Large intestine (tissue), 3 donors: Measurements from ENCODE around the gene PPP2R5C. TPM values are rescaled to one million over a fixed set of nuclear protein-coding genes. Genes with fewer than 3 reads are reported as not detected.
A peak's percentile ranks its signal among the peaks of the same experiment; 100 is the strongest.

Source experiments
- DNase-seq, 2 donors: peaks; one replicate each; pipeline versions ENCODE4 v3.0.0 to v3.0.0-alpha.2; 2013
- H3K27ac ChIP-seq: one replicate; pipeline ENCODE4 v1.5.1; 2013; ENCODE audit warnings: low read length
- H3K27me3 ChIP-seq: 2 replicates; pipeline ENCODE4 v1.6.1; 2013; ENCODE audit warnings: low read length; ENCODE audit not compliant: control insufficient read depth, insufficient read depth
- H3K36me3 ChIP-seq: 2 replicates; pipeline ENCODE4 v1.6.1; 2013; ENCODE audit warnings: low read length; ENCODE audit not compliant: control insufficient read depth, insufficient read depth
- H3K4me1 ChIP-seq: one replicate; pipeline ENCODE4 v1.6.1; 2013; ENCODE audit warnings: low read length; ENCODE audit not compliant: control insufficient read depth, insufficient read depth
- H3K4me3 ChIP-seq: one replicate; pipeline ENCODE4 v1.5.1; 2013; ENCODE audit warnings: low read length
- H3K9me3 ChIP-seq: one replicate; pipeline ENCODE4 v1.6.1; 2013; ENCODE audit warnings: mild to moderate bottlenecking, low read depth, low read length, moderate library complexity; ENCODE audit not compliant: control insufficient read depth
- WGBS: methylation state at CpG from one replicate; pipeline ENCODE4 v1.1.5; 2013; ENCODE audit warnings: low lambda C conversion rate; ENCODE audit not compliant: insufficient coverage; 5-methylcytosine and 5-hydroxymethylcytosine counted together
- polyA plus RNA-seq: library from polyadenylated mRNA; unstranded; fragments of 120-200 nt; gene quantifications from one replicate; pipeline ENCODE4 v1.2.1, GENCODE V29; 2013

PPP2R5C gene
- polyA plus RNA-seq, 1 donor, result 93.4 TPM

DNA sequence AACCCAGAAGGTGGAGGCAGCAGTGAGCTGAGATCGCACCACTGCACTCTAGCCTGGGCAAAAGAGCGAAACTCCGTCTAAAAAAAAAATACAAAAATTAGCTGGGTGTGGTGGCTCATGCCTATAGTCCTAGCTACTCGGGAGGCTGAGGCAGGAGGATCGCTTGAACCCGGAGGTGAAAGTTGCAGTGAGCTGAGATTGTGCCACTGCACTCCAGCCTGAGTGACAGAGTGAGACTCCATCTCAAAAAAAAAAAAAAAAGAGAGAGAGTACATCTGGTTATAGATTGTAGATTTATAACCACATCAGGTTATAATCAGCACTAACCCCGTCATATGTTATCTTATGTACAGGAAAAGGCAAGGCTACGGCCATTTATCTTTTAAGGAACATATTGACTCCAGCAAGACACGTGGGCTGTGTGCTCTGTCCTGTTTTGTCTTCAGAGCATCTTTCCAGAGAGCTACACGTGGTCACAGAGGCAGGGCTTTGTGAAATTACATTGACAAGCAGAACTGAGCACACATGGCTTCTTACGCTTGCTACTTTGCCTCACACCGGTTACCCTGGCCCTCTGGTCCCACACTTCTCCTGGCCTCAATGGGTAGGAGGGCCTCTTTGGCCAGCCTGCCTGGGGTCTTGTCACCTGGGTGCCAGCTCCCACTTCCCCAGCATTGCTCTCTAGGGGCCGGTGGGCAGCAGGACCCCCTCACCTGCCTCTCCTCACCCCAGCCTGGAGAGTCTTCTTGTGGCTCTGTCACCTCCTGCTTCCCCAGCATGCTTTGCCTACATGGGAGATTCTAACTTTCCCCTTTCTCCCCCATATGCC, 196.1 kb downstream of the PPP2R5C start:
- H3K27ac ChIP-seq, result no peak overlapping the region
- H3K9me3 ChIP-seq, result no peaks in the 10 kb centered on the region
- H3K36me3 ChIP-seq, result no peaks in the 10 kb centered on the region
- H3K4me1 ChIP-seq, result no peaks in the 10 kb centered on the region
- no peaks in the 10 kb centered on the region for H3K27me3 ChIP-seq
- WGBS, result no CpG with 5 or more reads among the region's 13 CpGs
- DNase-seq, result no peak
- no peak overlapping the region for H3K4me3 ChIP-seq

DNA sequence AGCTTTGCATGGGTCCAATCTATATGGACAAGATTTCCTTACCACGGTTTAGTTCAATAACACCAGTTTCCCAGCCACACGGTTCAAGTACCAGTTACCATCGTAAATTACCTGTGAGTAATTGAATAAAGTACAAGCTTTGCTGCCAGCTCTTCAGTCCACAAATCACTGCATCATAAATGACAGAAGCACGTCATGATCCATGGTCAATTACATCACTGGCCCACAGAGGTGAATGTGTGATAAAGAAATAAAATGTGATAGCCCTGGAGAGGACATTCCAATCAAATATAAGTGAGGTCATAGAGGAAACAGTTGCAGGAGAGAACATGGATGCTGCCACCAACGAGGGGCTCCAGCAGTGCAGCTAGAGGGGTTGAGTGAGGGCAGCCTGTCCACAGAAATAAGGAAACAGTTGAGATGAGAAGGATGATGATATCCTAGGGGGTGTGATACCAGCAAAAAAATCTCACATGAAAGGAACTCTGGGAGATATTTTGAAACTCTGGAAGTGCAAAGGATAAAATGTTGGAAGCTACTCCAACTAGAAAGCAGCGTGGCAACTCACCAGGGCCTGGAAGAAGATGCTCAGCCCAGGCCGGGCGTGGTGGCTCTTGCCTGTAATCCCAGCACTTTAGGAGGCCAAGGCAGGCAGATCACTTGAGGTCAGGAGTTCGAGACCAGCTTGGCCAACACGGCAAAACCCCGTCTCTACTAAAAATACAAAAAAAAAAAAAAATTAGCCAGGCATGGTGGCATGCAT, 197.1 kb downstream of the PPP2R5C start:
- no peaks in the 10 kb centered on the region for H3K27me3 ChIP-seq
- no peak overlapping the region for H3K27ac ChIP-seq
- no peaks in the 10 kb centered on the region for H3K9me3 ChIP-seq
- no peak for DNase-seq
- no peaks in the 10 kb centered on the region for H3K4me1 ChIP-seq
- no peak overlapping the region for H3K4me3 ChIP-seq
- no peaks in the 10 kb centered on the region for H3K36me3 ChIP-seq
- no CpG with 5 or more reads among the region's 11 CpGs for WGBS

DNA sequence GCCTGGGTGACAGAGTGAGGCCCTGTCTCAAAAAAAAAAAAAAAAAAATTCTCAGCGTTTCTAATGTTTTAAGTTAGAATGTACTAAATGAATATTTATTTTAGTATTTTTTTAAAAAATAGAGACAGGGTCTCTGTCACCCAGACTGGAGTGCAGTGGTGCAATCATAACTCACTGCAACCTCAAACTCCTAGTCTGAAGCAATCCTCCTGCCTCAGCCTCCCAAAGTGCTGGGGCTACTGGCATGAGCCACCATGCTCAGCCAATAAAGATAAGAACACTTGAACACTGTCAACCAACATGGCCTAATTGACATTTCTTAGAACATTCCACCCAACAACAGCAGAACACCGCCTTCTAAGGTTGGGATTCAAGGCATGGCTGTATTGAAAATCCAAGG, 197.8 kb downstream of the PPP2R5C start:
- no peaks in the 10 kb centered on the region for H3K27me3 ChIP-seq
- WGBS, result 86% methylated on average over 1 of the region's 2 CpGs
- H3K9me3 ChIP-seq, result no peaks in the 10 kb centered on the region
- H3K4me3 ChIP-seq, result no peak overlapping the region
- H3K4me1 ChIP-seq, result no peaks in the 10 kb centered on the region
- H3K27ac ChIP-seq, result no peak overlapping the region
- DNase-seq, result no peak
- no peaks in the 10 kb centered on the region for H3K36me3 ChIP-seq

DNA sequence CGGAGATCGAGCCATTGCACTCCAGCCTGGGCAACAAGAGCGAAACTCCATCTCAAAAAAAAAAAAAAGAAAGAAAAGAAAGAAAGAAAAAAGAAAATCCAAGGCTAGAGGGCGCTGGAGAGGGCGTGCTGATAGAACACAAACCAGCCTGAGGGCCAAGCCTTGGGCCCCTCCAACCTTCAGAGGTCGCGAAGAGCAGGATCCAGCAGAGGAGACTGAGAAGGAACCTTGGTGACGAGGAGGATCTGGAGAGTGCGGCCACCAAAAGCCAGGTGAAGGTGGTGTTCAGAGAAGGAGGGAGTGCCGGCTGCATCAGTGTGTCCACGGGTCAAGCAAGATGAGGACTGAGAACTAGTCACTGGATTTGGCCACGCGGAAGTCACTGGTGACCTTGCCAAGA, 198.7 kb downstream of the PPP2R5C start:
- H3K27ac ChIP-seq, result no peak overlapping the region
- DNase-seq, result no peak
- no peaks in the 10 kb centered on the region for H3K4me1 ChIP-seq
- no peaks in the 10 kb centered on the region for H3K36me3 ChIP-seq
- no peaks in the 10 kb centered on the region for H3K27me3 ChIP-seq
- no peak overlapping the region for H3K4me3 ChIP-seq
- 48% methylated on average over 4 of the region's 13 CpGs for WGBS
- peaks cover 4% of the 10 kb centered on the region for H3K9me3 ChIP-seq

DNA sequence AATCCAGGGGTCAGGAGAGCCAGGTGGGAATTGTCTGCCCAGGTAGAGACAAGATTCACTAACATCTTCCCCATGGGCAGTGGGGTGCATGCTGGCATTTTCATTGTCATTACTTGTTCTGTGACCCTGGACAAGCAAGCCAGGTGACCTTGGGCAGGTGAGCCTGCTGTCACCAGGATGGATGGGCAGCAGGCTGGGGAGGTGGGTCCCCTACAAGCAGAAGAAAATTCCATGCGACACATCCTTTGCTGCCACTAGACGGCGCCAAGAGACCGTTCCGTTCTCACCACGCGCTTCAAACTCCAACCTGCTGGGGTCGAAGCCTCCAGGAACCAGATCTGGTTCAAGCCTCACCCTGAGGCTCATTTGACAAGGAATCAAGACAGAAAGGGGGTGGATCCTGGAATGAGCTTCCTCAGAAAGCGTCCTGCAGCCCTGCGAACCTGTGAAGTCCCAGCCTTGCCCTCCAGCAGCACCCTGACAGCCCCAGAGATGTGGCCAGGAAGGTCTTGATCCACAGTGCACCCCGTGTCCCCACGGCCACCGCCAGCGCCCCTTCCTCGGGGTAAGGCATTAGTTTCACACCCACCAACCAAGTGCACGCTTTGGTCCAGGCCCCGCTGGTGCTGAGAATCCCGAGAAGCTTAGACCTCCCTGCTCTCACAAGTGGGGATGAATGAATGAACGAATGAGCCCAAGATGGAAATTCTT, 199.7 kb downstream of the PPP2R5C start:
- Histone ChIP-seq H3K4me1 (peaks cover 4% of the 10 kb centered on the region), H3K27me3 (no peaks in the 10 kb centered on the region), H3K36me3 (no peaks in the 10 kb centered on the region), H3K4me3 (no peak overlapping the region), H3K27ac (no peak overlapping the region), H3K9me3 (peaks cover 4% of the 10 kb centered on the region)
- no CpG with 5 or more reads among the region's 19 CpGs for WGBS
- peak; percentile 68 to 76 for DNase-seq

DNA sequence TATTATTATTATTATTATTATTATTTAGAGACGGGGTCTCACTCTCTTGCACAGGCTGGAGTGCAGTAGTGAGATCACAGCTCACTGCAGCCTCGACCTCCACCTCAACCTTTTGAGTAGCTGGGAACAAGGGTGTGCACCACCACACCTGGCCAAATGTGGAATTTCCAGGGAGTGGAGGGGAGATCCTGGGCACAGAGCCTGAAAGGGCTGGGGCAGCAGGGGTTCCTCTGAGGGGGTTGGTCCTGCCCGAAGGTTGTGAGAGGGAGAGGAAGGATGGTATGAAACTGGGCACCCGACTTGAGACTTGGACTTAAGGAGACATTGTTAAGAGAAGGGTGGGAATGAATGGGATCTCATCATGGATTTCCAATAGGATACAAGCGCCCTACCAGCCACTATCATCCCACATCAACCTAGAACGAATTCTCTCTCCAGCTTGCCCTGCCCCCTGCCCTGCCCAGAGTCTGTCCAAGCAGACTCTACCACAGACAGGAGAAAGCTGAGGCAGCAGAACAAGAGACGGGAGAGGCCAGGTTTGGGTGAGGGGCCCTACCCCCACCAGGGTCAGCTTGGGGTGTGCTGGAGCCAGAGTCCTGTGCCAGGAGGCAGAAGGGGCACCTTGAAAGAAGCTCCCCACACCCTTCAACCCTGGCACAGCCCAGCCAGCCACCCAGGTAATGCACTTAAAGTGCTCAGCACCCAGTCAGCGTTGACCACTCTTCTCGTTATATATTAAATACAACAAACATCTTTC, 200.4 kb downstream of the PPP2R5C start:
- no peak overlapping the region for H3K27ac ChIP-seq
- H3K9me3 ChIP-seq, result peaks cover 4% of the 10 kb centered on the region
- H3K27me3 ChIP-seq, result no peaks in the 10 kb centered on the region
- DNase-seq, result no peak
- H3K4me3 ChIP-seq, result no peak overlapping the region
- no peaks in the 10 kb centered on the region for H3K36me3 ChIP-seq
- 87% methylated on average over 3 of the region's 9 CpGs for WGBS
- H3K4me1 ChIP-seq, result peaks cover 4% of the 10 kb centered on the region

DNA sequence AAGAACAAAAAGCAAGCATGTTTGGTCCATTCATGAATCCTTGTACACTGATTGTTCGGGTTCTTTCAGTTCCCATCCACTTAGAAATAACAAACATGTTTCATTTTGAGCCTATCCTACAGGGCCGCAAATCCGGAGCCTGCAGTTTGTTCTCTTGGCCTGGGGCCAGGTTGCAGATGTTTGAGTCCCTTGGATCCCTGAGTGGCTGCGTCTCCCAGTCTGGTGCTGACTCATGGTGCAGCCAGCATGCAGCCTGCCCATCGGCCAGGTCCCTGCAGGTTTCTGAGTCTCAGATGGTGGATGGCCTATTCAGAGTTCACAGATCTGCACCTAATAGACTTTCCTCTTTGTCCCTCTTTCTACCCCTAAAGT, 201.0 kb downstream of the PPP2R5C start:
- WGBS, result 83% methylated on average over 1 of the region's 5 CpGs
- H3K4me3 ChIP-seq, result no peak overlapping the region
- H3K9me3 ChIP-seq, result peaks cover 4% of the 10 kb centered on the region
- no peak for DNase-seq
- H3K27ac ChIP-seq, result no peak overlapping the region
- no peaks in the 10 kb centered on the region for H3K27me3 ChIP-seq
- H3K36me3 ChIP-seq, result no peaks in the 10 kb centered on the region
- H3K4me1 ChIP-seq, result peaks cover 4% of the 10 kb centered on the region

DNA sequence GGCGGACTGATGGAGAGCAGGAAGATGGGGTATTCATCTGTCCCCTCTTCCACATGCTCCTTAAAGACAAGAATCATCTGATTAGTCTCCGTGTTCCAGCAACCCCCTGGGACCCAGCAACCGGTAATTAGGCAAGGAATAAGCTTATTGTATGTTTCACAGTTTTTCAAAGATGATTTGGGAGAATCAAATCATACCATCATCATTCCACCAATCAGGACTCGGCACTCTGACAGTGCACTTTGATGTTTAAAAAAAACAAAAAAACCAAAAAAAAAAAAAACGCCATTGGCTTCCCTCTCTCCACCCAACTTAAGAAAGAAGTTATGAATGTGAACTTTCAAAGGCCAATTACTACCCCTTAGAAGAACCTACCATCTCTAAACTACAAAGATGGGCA, 201.5 kb downstream of the PPP2R5C start:
- no peak for DNase-seq
- H3K27ac ChIP-seq, result no peak overlapping the region
- H3K4me1 ChIP-seq, result peaks cover 4% of the 10 kb centered on the region
- H3K9me3 ChIP-seq, result peaks cover 4% of the 10 kb centered on the region
- no peaks in the 10 kb centered on the region for H3K27me3 ChIP-seq
- H3K4me3 ChIP-seq, result no peak overlapping the region
- no CpG with 5 or more reads among the region's 5 CpGs for WGBS
- H3K36me3 ChIP-seq, result no peaks in the 10 kb centered on the region

DNA sequence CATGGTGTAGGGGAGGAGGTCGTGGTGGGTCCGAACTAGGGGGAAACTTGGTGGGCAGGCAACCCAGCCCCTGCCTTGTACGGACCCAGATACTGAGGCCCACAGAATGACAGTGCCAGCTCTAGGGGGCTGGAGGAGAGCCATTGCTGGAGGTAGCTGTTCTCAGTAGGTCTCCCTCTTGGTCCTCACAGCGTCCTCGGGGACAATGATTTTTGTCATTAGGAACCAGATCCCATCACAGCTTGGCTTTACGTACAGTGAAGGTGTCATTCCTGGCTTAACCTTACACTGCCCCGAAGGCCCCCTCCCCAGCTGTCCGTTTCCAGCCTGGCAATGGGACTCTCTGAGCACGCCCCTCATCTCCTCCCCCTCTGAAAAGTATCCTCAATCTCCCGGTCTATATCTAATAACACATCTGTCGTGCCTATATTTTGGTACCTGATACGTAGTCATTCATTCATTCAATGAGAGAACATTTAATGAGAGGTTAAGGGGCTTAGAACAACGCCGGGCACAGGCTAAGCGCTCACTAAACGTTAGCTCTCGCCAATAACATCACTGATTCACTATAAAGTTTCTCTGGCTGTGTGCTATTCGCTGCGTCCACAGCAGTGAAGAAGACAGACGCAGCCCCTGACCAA, 202.3 kb downstream of the PPP2R5C start:
- Histone ChIP-seq H3K9me3 (peaks cover 4% of the 10 kb centered on the region), H3K4me1 (peaks cover 4% of the 10 kb centered on the region), H3K27ac (no peak overlapping the region), H3K27me3 (no peaks in the 10 kb centered on the region), H3K36me3 (no peaks in the 10 kb centered on the region), H3K4me3 (no peak overlapping the region)
- no CpG with 5 or more reads among the region's 20 CpGs for WGBS
- DNase-seq, result no peak
